ENCODE data around the gene IGSF21. TPM values are rescaled to one million over a fixed set of nuclear protein-coding genes. Genes with fewer than 3 reads are reported as not detected.

IGSF21 gene
- total and polyA plus RNA-seq, 2 of the 4 experiments (the other 2 are of a cell fraction): not detected

DNA sequence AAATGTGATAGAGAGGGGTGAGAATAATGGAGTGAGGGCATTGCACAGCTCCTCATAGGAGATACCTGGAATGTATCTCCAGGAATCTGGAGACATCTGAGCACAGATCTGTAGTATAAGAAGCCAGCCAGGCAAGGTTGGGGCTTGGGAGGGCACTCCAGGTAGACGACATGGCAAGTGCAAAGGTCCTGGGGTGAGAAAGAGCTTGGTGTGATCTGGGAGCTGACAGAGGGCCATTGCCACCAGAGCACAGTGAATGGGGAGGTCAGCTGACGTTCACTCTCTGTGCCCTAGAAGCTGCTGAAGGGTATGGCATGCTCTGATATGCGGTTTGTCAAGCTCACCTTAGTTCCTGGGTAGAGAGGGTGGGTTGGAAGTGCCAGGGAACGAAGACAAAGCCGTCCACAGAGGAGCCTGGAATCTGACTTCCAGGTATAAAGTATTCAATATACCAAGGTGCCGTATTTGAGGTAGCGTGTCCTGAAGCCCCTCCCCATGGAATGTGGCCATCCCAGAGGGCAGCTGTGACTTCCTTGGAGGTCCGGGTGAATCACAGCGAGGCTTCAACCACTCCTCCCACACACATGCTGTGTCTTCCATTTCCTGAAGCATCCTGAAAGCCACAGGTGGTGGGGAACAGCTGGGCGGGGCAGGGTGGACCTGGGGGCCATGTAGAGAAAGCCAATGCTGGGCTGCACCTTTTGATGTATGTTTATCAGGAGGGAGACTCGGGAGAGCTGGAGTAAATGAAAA lies 190.5 kb downstream of the IGSF21 start:
- BruUV-seq (replicated peaks): no TSS peak
- no peak overlapping the region for H3K56ac ChIP-seq (ENCODE audit: extremely low read depth, insufficient read depth, low read length)
- no peak overlapping the region for H2BK15ac ChIP-seq (ENCODE audit: low read depth, low read length)
- H2AK5ac ChIP-seq (ENCODE audit: low read depth, low read length): no peak overlapping the region
- no peak overlapping the region for H4K5ac ChIP-seq (ENCODE audit: low read depth, low read length)
- no peak overlapping the region for H3K4me2 ChIP-seq (ENCODE audit: low read depth, low read length)
- H3K79me1 ChIP-seq (ENCODE audit: low read depth in 1 of 2, low read length in 2 of 2): no peaks in the 10 kb centered on the region
- 13% methylated on average over 1 of the region's 11 CpGs; no CpG with 5 or more reads in 1 of the 2 experiments for WGBS, 2 experiments (ENCODE audit: extremely low coverage in 2 of 2, insufficient read length in 1 of 2)
- peaks cover 32% of the 10 kb centered on the region for H3K9me3 ChIP-seq (ENCODE audit: control insufficient read depth, insufficient read depth, low read length)
- H3K23ac ChIP-seq (ENCODE audit: low read depth, low read length): no peak overlapping the region
- DNase-seq (no peak), ATAC-seq (ENCODE audit: low read depth) (no peak)
- H3K9me1 ChIP-seq (ENCODE audit: insufficient read depth, low read length): no peaks in the 10 kb centered on the region
- H3K4ac ChIP-seq (ENCODE audit: low read depth, low read length): no peak overlapping the region
- H2AFZ ChIP-seq (replicated peaks; ENCODE audit: low read length, poor library complexity): no peak overlapping the region
- H3K18ac ChIP-seq (ENCODE audit: low read depth, low read length): no peak overlapping the region
- H4K8ac ChIP-seq (ENCODE audit: low read depth in 2 of 2, low read length in 2 of 2): no peak overlapping the region
- ChIA-PET CTCF (no interaction called here), POLR2A (ENCODE audit: unreplicated experiment) (no interaction called here)
- in situ Hi-C loops (cut with MboI; ENCODE audit: low sequenced_read_pairs): no loop called here
- H3K27me3 ChIP-seq (ENCODE audit: control insufficient read depth, insufficient read depth, low read length): no peaks in the 10 kb centered on the region
- H3K36me3 ChIP-seq (ENCODE audit: control insufficient read depth, insufficient read depth, low read length): no peaks in the 10 kb centered on the region
- no peak overlapping the region for H4K91ac ChIP-seq (ENCODE audit: insufficient read depth, low read depth, low read length)
- H3K4me1 ChIP-seq (ENCODE audit: control insufficient read depth, insufficient read depth, low read length): no peaks in the 10 kb centered on the region
- no peaks in the 10 kb centered on the region for H4K20me1 ChIP-seq (ENCODE audit: insufficient read depth, low read length)
- H3K4me3 ChIP-seq (ENCODE audit: insufficient read depth, low read depth, low read length): no peak overlapping the region
- no peak overlapping the region for H2BK5ac ChIP-seq (ENCODE audit: low read depth, low read length, poor library complexity, severe bottlenecking)
- dilution Hi-C loops (cut with HindIII; ENCODE audit: low sequenced_read_pairs, unreplicated experiment): no loop called here
- H3K27ac ChIP-seq (ENCODE audit: insufficient read depth, low read length): no peak overlapping the region
- H3K14ac ChIP-seq (replicated peaks; ENCODE audit: low read depth, low read length): no peak overlapping the region
- H3K9ac ChIP-seq (ENCODE audit: low read depth, low read length): no peak overlapping the region
- no peak overlapping the region for H2BK20ac ChIP-seq (ENCODE audit: low read depth, low read length)
- intact Hi-C loops (cut with micrococcal nuclease): no loop called here
- TF ChIP-seq RFX5 (IDR thresholded peaks at IDR 0.05; ENCODE audit: low read depth, low read length): no peak
- TF ChIP-seq MXI1 (IDR thresholded peaks at IDR 0.05; ENCODE audit: borderline replicate concordance, low read depth, low read length): no peak
- TF ChIP-seq POLR2A (IDR thresholded peaks at IDR 0.05; ENCODE audit: low read depth, low read length): no peak
- no peak for TF ChIP-seq FOS (IDR thresholded peaks at IDR 0.05; ENCODE audit: low read depth, low read length)
- TF ChIP-seq, protein P1, sequence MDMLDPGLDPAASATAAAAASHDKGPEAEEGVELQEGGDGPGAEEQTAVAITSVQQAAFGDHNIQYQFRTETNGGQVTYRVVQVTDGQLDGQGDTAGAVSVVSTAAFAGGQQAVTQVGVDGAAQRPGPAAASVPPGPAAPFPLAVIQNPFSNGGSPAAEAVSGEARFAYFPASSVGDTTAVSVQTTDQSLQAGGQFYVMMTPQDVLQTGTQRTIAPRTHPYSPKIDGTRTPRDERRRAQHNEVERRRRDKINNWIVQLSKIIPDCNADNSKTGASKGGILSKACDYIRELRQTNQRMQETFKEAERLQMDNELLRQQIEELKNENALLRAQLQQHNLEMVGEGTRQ (IDR thresholded peaks at IDR 0.05; ENCODE audit: low read depth, low read length): no peak
- TF ChIP-seq MAZ (IDR thresholded peaks at IDR 0.05; ENCODE audit: borderline replicate concordance, low read depth, low read length): no peak
- no peak for TF ChIP-seq CHD1 (IDR thresholded peaks at IDR 0.05; ENCODE audit: low read depth, low read length)
- no peak for TF ChIP-seq NFE2L2 (IDR thresholded peaks at IDR 0.05; ENCODE audit: low read depth, low read length)
- TF ChIP-seq, protein P2, sequence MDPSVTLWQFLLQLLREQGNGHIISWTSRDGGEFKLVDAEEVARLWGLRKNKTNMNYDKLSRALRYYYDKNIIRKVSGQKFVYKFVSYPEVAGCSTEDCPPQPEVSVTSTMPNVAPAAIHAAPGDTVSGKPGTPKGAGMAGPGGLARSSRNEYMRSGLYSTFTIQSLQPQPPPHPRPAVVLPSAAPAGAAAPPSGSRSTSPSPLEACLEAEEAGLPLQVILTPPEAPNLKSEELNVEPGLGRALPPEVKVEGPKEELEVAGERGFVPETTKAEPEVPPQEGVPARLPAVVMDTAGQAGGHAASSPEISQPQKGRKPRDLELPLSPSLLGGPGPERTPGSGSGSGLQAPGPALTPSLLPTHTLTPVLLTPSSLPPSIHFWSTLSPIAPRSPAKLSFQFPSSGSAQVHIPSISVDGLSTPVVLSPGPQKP (IDR thresholded peaks at IDR 0.05; ENCODE audit: borderline replicate concordance, low read depth, low read length): no peak
- TF ChIP-seq RCOR1 (IDR thresholded peaks at IDR 0.05; ENCODE audit: insufficient replicate concordance, low read length): no peak
- no peak for TF ChIP-seq CEBPB (IDR thresholded peaks at IDR 0.05; ENCODE audit: low read depth, low read length)
- TF ChIP-seq, protein P3, sequence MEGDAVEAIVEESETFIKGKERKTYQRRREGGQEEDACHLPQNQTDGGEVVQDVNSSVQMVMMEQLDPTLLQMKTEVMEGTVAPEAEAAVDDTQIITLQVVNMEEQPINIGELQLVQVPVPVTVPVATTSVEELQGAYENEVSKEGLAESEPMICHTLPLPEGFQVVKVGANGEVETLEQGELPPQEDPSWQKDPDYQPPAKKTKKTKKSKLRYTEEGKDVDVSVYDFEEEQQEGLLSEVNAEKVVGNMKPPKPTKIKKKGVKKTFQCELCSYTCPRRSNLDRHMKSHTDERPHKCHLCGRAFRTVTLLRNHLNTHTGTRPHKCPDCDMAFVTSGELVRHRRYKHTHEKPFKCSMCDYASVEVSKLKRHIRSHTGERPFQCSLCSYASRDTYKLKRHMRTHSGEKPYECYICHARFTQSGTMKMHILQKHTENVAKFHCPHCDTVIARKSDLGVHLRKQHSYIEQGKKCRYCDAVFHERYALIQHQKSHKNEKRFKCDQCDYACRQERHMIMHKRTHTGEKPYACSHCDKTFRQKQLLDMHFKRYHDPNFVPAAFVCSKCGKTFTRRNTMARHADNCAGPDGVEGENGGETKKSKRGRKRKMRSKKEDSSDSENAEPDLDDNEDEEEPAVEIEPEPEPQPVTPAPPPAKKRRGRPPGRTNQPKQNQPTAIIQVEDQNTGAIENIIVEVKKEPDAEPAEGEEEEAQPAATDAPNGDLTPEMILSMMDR (conservative IDR thresholded peaks at IDR 0.05; ENCODE audit: low read depth, low read length): no peak
- no peak for TF ChIP-seq RAD21 (IDR thresholded peaks at IDR 0.05; ENCODE audit: low read length)
- no peak for TF ChIP-seq MAFK (IDR thresholded peaks at IDR 0.05; ENCODE audit: low read depth, low read length)
- no peak for TF ChIP-seq SMC3 (IDR thresholded peaks at IDR 0.05; ENCODE audit: low read depth, low read length)
- TF ChIP-seq BHLHE40 (IDR thresholded peaks at IDR 0.05; ENCODE audit: low read depth, low read length): no peak
- H2AK9ac ChIP-seq (replicated peaks; ENCODE audit: low read depth, low read length, poor library complexity): no peak overlapping the region
- no peak overlapping the region for H2BK120ac ChIP-seq (ENCODE audit: low read depth, low read length)

All from IMR-90 (cell line).